Duodenal mucosa (tissue), 2 donors: ENCODE results near the gene XIRP2.

Experiments used
- H3K27ac ChIP-seq: one replicate; pipeline ENCODE4 v1.7.0; 2013; ENCODE audit warnings: low read depth, low read length
- H3K27me3 ChIP-seq, 2 donors: one replicate each; pipeline ENCODE4 v1.7.0; 2013; ENCODE audit warnings: low read length in 2 of 2, control low read depth in 1 of 2; ENCODE audit not compliant: insufficient read depth in 2 of 2, control insufficient read depth in 1 of 2
- H3K36me3 ChIP-seq, 2 donors: one replicate each; pipeline ENCODE4 v1.7.0; 2013; ENCODE audit warnings: low read length in 2 of 2, control low read depth in 1 of 2; ENCODE audit not compliant: insufficient read depth in 2 of 2, control insufficient read depth in 1 of 2
- H3K4me1 ChIP-seq, 2 donors: one replicate each; pipeline ENCODE4 v1.7.0; 2013; ENCODE audit warnings: low read length in 2 of 2, control low read depth in 1 of 2; ENCODE audit not compliant: insufficient read depth in 2 of 2, control insufficient read depth in 1 of 2
- H3K4me3 ChIP-seq, 2 donors: one replicate each; pipeline ENCODE4 v1.7.0; 2013; ENCODE audit warnings: low read length in 2 of 2, low read depth in 1 of 2
- H3K9ac ChIP-seq, 2 donors: one replicate each; pipeline ENCODE4 v1.7.0; 2013; ENCODE audit warnings: low read length in 2 of 2, low read depth in 1 of 2
- H3K9me3 ChIP-seq, 2 donors: one replicate each; pipeline ENCODE4 v1.7.0; 2013; ENCODE audit warnings: low read length in 2 of 2, control low read depth in 1 of 2; ENCODE audit not compliant: control insufficient read depth in 1 of 2

Gene XIRP2

DNA sequence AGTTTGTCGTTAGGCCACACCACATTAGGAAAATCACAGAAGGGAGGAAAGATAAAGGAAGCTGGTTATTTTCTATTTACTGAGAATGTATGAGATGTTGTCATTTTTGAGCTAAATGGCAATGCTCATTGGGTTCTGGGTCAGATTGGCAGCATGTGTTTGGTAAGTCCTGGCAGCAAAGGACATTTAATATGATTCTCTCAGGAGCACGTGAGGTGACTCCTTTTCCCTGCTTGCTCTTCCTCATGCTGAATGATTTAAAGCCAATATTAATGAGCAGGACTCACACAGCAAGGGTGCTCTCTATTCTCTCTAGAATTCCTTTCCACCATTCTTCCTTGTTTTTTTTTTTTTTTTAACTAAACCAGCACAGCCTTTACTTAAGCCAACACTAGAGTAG lies 298.2 kb downstream of the XIRP2 start:
- Histone ChIP-seq H3K36me3 (no peaks in the 10 kb centered on the region), H3K27me3 (no peaks in the 10 kb centered on the region), H3K4me1 (no peaks in the 10 kb centered on the region), H3K27ac (no peak overlapping the region), H3K9ac (no peak overlapping the region), H3K9me3 (no peaks in the 10 kb centered on the region), H3K4me3 (no peak overlapping the region)

DNA sequence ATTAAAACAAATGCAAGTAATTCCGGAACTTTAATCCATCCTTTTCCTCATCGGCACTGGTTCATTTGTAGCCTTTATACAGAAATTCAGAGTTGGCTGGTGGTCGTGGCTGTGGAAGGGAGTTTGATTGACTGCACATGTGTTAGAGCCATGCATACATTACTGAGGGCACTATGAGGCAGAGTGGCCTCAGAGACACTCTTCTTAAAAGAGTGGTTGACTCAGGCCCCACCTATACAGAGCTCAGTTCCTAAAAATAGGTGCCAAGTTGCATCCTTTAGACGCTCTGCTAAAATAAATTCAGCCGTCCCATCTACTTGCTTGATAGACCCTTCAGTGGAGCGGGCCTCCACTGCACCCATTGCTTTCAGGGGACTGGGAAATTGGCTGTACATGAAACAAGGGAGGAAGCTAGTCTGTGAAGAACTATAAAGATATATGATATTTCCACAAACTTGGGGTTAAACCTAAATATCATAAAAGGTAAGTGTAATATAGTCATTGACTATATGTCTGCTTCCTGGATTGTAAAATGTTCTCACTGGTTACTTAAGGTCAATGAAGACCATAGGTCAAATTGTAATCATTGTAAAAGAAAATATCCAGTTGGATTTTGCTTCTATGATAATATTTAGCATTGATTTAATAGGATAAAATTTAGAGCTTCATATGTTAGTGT lies 298.9 kb downstream of the XIRP2 start:
- no peaks in the 10 kb centered on the region for H3K4me1 ChIP-seq
- H3K9ac ChIP-seq: no peak overlapping the region
- H3K36me3 ChIP-seq: no peaks in the 10 kb centered on the region
- H3K4me3 ChIP-seq: no peak overlapping the region
- H3K9me3 ChIP-seq: no peaks in the 10 kb centered on the region
- H3K27me3 ChIP-seq: no peaks in the 10 kb centered on the region
- H3K27ac ChIP-seq: no peak overlapping the region

DNA sequence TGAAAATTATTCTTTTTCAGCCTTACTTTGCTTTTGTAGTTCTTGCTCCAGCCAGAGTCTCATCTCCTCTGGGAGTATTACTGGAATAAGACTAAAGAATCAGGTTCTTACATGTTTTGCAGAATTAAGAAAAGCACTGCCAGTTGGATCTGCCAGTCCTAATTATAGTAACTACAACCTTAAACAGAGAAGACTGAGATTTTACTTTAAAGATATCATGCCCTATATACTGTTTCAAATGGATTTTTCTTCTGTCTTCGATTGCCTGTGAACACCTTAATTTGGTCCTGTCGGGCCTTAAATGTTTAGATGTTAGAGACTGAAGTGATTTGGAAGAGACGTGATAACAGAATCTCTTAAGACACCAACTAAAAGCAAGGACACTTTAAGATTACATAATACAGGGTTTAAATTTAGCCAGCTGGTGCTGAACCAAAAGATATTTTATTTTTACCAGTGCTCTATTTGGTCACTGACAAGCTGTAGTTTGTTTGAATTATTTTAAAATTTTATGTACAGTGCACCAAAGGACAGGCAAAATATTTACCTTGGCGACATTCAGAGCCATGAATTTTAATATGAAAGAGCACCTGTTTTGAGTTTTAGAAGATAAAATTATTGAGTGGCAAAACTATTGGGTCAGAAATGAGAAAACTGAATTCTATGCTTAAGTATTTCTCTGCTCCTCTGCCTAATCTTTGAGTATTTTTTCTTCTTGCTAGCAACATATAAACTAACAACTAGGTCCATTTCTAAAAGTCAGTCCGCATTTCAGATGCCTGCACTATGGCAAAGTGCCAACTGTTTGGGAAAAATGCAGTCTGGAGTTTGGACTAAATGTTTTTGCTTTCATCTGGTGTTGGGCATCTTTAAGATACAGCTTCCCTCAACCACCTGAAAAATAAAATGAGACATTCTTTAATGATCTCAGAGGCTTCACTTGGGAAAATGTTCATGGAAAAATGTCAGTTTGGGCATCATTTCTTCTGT lies 300.0 kb downstream of the XIRP2 start:
- H3K9ac ChIP-seq: no peak overlapping the region
- H3K9me3 ChIP-seq: no peaks in the 10 kb centered on the region
- H3K27me3 ChIP-seq: no peaks in the 10 kb centered on the region
- H3K4me3 ChIP-seq: no peak overlapping the region
- no peak overlapping the region for H3K27ac ChIP-seq
- H3K4me1 ChIP-seq: no peaks in the 10 kb centered on the region
- H3K36me3 ChIP-seq: no peaks in the 10 kb centered on the region

DNA sequence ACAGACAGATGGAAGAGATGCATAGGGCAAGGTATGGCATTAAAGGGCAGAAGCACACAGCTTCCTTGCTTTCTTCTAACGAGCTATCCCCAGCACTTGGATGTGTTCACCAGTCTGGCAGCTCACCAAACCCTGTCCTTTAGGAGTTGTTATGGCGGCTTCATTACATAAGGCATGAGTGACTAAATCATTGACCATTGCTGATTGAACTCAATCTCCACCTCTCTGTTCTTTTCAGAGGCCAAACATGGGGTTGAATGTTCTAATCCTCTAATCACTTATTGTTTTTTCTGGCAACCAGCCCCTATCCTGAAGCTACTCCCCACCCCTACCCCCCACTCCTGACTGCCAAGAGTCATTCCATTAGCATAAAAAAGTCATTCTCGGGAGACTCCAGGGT lies 301.8 kb downstream of the XIRP2 start:
- H3K27ac ChIP-seq: no peak overlapping the region
- H3K4me3 ChIP-seq: no peak overlapping the region
- no peaks in the 10 kb centered on the region for H3K27me3 ChIP-seq
- no peak overlapping the region for H3K9ac ChIP-seq
- H3K4me1 ChIP-seq: no peaks in the 10 kb centered on the region
- H3K9me3 ChIP-seq: no peaks in the 10 kb centered on the region
- no peaks in the 10 kb centered on the region for H3K36me3 ChIP-seq

DNA sequence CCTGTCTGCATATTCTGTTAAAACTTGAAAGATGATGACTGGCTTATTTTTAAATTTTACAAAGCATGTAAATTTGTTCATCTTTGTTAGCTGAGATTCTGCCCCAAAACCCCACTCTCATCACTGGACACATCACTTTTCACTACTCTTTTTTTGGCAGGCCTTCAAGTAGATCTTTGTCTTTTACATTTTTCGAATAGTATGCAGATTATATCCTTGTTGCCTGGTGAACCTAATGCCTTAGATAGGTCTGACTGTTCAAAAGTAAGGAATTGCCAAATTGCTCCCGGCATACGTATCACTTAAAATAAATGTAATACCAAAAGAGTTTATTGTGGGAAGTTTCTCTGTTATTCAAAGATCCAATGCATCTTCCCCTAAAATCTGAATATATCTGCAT lies 303.3 kb downstream of the XIRP2 start:
- Histone ChIP-seq H3K27me3 (no peaks in the 10 kb centered on the region), H3K36me3 (no peaks in the 10 kb centered on the region), H3K4me3 (no peak overlapping the region), H3K9me3 (no peaks in the 10 kb centered on the region), H3K9ac (no peak overlapping the region), H3K27ac (no peak overlapping the region), H3K4me1 (no peaks in the 10 kb centered on the region)

DNA sequence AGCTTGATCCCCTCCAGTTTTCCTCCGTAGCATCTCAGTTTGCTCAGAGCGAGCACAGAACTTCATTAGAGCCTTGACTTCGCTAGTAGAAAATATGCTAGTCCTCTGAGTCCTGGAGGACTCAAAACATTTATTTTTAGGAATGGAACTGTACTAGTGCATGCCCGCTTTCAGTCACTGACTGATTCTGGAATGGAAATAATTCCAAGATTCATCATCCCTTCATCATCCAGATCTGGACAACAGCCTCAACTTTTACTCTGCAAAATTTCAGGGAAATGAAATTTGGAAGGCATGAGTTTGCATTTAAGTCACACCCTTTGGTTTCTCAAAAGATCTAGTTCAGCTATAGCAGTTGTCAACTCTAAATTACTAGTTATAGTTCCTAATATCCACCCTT lies 304.6 kb downstream of the XIRP2 start:
- H3K4me3 ChIP-seq: no peak overlapping the region
- H3K36me3 ChIP-seq: no peaks in the 10 kb centered on the region
- H3K27me3 ChIP-seq: no peaks in the 10 kb centered on the region
- no peak overlapping the region for H3K9ac ChIP-seq
- no peaks in the 10 kb centered on the region for H3K9me3 ChIP-seq
- peaks cover 0 to 4% of the 10 kb centered on the region in 2 donors for H3K4me1 ChIP-seq
- H3K27ac ChIP-seq: no peak overlapping the region

DNA sequence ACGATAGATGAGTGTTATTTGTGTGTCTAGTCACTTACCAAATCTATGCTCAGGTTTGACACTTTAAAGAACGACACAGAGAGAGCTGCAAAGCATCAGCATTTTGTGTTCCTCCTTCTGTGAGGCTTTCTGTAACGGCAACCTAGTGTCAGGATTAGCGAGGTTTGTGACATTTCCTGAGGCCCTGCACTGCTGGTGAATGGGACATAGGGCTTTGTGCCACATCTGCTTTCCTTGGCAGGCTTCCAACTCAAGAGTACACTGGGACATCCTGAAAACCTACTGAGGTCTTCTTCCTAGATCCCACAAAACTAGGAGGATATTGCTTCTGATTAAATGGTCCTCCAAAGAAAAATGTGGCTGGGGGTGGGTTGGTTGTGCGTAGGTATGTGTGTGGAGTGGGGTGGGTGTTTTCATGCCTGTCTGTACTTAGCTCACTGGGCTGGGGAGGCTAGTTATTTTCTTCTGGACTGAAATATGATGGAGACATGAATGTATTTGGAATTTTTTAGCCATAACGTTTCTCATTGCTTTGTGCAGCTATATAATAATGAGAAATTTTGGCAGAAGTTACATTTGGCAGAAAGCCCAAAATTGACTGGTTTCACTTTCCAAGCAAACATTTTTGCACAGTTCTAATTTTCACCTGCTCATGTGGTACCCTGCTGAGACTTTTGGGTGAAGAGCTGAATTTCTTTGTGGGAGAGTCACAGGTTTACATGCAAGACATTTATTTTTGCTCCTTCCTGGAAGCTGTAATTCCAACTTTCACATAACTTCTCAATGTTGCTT lies 308.4 kb downstream of the XIRP2 start:
- Histone ChIP-seq H3K9ac (no peak overlapping the region), H3K27ac (no peak overlapping the region), H3K36me3 (no peaks in the 10 kb centered on the region), H3K27me3 (no peaks in the 10 kb centered on the region), H3K4me1 (peaks cover 0 to 4% of the 10 kb centered on the region in 2 donors), H3K4me3 (no peak overlapping the region), H3K9me3 (no peaks in the 10 kb centered on the region)

DNA sequence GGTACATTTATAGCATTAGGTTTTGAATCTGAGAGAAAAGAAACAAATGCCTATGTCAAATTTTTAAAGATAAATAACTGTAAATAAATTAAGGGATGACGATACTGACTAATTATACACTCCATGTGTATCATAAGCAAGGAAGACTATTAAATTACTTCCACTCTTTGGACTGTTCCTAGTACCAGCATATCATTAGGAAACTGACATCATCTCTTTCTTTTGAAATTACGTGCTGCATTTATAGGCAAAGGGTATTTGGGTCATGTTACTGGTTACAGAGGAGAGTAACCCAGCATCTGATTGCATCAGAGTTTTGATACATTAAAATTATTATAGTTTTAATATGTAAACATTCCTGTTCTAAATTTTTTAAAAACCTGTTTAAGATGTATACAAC lies 309.7 kb downstream of the XIRP2 start:
- no peaks in the 10 kb centered on the region for H3K27me3 ChIP-seq
- H3K9me3 ChIP-seq: no peaks in the 10 kb centered on the region
- peaks cover 0 to 4% of the 10 kb centered on the region in 2 donors for H3K4me1 ChIP-seq
- H3K36me3 ChIP-seq: no peaks in the 10 kb centered on the region
- H3K9ac ChIP-seq: no peak overlapping the region
- H3K4me3 ChIP-seq: no peak overlapping the region
- no peak overlapping the region for H3K27ac ChIP-seq

DNA sequence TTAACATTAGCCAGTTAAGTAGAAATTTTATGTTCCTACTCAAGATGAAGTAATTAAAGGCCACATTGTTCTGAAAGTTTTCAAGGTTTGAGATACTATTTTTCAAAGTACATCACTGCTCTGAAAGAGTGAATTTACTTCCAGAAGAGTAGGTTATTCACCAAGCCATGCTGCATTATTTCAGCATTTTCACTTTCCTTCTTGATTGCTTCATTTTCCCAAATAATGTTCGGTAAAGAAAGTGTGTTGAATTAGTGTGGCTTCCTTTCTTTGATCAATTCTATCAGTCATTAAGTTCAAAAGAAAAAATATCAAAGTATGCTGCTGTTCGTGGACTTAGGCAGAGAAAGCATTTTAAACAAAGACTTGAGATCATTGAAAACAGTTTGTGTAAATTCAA lies 310.3 kb downstream of the XIRP2 start:
- H3K36me3 ChIP-seq: no peaks in the 10 kb centered on the region
- H3K4me1 ChIP-seq: peaks cover 0 to 4% of the 10 kb centered on the region in 2 donors
- no peak overlapping the region for H3K27ac ChIP-seq
- no peaks in the 10 kb centered on the region for H3K27me3 ChIP-seq
- no peak overlapping the region for H3K9ac ChIP-seq
- H3K4me3 ChIP-seq: no peak overlapping the region
- no peaks in the 10 kb centered on the region for H3K9me3 ChIP-seq

DNA sequence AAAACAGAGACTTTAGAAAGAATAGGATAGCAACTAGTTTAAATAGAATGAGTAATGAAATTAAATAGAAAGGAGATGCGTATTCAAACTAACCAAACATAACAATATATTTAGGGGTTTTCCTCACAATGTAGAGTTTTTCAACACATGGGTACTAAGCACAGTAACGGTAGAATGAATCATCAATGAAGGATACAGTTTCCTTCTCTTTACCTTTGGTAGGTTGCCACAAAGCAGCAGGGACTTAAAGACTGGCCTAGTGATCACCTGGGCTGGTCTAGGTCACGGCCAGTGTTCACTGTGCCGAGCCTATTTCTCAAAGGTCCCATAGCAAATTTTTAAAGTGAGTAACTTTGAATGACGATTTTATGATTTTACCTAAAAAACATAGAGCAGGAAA lies 311.7 kb downstream of the XIRP2 start:
- Histone ChIP-seq H3K9ac (no peak overlapping the region), H3K36me3 (no peaks in the 10 kb centered on the region), H3K27me3 (no peaks in the 10 kb centered on the region), H3K4me3 (no peak overlapping the region), H3K9me3 (no peaks in the 10 kb centered on the region), H3K27ac (no peak overlapping the region), H3K4me1 (peaks cover 0 to 4% of the 10 kb centered on the region in 2 donors)
